Neutrophil (primary cell): ENCODE data around the gene PRSS37.

Source experiments
- H3K27ac ChIP-seq: fragments of 200-600 bp; sonication (generic); 2 replicates; pipeline ENCODE4 v1.5.1; 2016; ENCODE audit warnings: mild to moderate bottlenecking, moderate library complexity
- H3K27me3 ChIP-seq: fragments of 200-600 bp; sonication (generic); 2 replicates; pipeline ENCODE4 v1.6.0; 2016; ENCODE audit warnings: mild to moderate bottlenecking
- H3K36me3 ChIP-seq: fragments of 200-600 bp; sonication (generic); 2 replicates; pipeline ENCODE4 v1.5.1; 2017
- H3K4me1 ChIP-seq, 2 experiments: fragments of 200-600 bp in 1 of 2; sonication (generic) in 1 of 2; 1 replicate in 1 of 2; 2 replicates in 1 of 2; pipeline versions ENCODE4 v1.5.1 to v1.6.1; 2013 to 2016; ENCODE audit warnings: low read depth in 1 of 2, low read length in 1 of 2, mild to moderate bottlenecking in 1 of 2, moderate library complexity in 1 of 2; ENCODE audit not compliant: control insufficient read depth in 1 of 2, insufficient read depth in 1 of 2
- H3K4me3 ChIP-seq, 2 experiments: fragments of 200-600 bp in 1 of 2; sonication (generic) in 1 of 2; 1 replicate in 1 of 2; 2 replicates in 1 of 2; pipeline ENCODE4 v1.5.1; 2013 to 2016; ENCODE audit warnings: low read depth in 1 of 2, low read length in 1 of 2, mild to moderate bottlenecking in 1 of 2, moderate library complexity in 1 of 2
- H3K9me3 ChIP-seq: fragments of 200-600 bp; sonication (generic); 2 replicates; pipeline ENCODE4 v1.5.1; 2016
- TF ChIP-seq, protein P1 (sequence below): fragments of 200-600 bp; sonication (generic); IDR thresholded peaks from 2 replicates; pipeline ENCODE4 v1.5.1; 2016; ENCODE audit warnings: antibody characterized with exemption

The PRSS37 gene, protein sequence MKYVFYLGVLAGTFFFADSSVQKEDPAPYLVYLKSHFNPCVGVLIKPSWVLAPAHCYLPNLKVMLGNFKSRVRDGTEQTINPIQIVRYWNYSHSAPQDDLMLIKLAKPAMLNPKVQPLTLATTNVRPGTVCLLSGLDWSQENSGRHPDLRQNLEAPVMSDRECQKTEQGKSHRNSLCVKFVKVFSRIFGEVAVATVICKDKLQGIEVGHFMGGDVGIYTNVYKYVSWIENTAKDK

DNA sequence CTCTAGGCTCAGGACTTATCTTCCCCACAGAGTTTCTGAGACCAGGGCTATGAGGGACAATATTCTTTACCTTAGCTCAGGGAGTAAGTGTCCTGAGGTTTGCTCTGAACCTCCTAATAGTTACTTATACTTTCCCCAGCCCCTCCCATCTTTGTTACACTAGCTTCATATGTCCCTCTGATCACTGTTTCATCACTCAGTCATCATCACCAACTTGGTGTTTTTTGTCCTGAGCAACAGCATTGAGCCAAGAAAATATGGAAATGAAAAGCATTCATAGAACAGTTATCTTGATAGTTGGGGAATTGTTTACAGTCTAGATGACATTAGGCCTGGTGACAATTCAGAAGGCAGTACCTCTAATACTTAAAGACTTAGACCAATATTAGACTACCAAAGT lies at the start of gene PRSS37:
PRSS37 (minus strand) TSS at position 101 of the 400 bp plus-strand sequence. CDS start 436 bp downstream, outside the sequence.
- TF ChIP-seq, protein P1, sequence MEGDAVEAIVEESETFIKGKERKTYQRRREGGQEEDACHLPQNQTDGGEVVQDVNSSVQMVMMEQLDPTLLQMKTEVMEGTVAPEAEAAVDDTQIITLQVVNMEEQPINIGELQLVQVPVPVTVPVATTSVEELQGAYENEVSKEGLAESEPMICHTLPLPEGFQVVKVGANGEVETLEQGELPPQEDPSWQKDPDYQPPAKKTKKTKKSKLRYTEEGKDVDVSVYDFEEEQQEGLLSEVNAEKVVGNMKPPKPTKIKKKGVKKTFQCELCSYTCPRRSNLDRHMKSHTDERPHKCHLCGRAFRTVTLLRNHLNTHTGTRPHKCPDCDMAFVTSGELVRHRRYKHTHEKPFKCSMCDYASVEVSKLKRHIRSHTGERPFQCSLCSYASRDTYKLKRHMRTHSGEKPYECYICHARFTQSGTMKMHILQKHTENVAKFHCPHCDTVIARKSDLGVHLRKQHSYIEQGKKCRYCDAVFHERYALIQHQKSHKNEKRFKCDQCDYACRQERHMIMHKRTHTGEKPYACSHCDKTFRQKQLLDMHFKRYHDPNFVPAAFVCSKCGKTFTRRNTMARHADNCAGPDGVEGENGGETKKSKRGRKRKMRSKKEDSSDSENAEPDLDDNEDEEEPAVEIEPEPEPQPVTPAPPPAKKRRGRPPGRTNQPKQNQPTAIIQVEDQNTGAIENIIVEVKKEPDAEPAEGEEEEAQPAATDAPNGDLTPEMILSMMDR = no peak
- no peak within 1 kb of the TSS for H3K4me3 ChIP-seq
- H3K9me3 ChIP-seq = no peaks in the 10 kb centered on the region
- H3K36me3 ChIP-seq = no peaks in the 10 kb centered on the region
- no peaks in the 10 kb centered on the region for H3K4me1 ChIP-seq
- no peaks in the 10 kb centered on the region for H3K27me3 ChIP-seq
- H3K27ac ChIP-seq = no peak within 1 kb of the TSS

DNA sequence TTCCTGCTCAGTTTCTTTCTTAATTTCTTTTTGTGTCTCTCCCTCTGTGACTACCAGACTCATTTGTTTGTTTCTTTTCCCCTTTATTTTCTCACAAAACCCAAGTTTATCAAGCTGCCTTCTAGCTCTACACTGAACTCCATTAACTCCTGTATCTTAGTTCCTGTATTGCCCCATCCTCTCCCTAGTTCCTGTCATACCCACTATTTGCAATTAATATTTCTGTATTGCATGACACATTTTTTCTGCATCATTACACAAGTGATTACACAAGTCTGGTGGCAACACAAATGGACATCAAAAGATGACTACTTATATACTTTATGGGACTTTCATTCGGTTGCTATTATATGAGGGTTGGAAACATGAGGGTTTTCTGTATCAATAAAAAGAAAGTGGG lies 48.0 kb upstream of the PRSS37 start:
- Histone ChIP-seq H3K27ac (peak overlapping the region; percentile 71), H3K4me3 (peak overlapping the region in 1 of 2 experiments; percentile 0), H3K4me1 (peaks cover 36 to 37% of the 10 kb centered on the region in 2 experiments), H3K36me3 (no peaks in the 10 kb centered on the region), H3K9me3 (no peaks in the 10 kb centered on the region), H3K27me3 (no peaks in the 10 kb centered on the region)
- TF ChIP-seq, protein P1 = no peak

DNA sequence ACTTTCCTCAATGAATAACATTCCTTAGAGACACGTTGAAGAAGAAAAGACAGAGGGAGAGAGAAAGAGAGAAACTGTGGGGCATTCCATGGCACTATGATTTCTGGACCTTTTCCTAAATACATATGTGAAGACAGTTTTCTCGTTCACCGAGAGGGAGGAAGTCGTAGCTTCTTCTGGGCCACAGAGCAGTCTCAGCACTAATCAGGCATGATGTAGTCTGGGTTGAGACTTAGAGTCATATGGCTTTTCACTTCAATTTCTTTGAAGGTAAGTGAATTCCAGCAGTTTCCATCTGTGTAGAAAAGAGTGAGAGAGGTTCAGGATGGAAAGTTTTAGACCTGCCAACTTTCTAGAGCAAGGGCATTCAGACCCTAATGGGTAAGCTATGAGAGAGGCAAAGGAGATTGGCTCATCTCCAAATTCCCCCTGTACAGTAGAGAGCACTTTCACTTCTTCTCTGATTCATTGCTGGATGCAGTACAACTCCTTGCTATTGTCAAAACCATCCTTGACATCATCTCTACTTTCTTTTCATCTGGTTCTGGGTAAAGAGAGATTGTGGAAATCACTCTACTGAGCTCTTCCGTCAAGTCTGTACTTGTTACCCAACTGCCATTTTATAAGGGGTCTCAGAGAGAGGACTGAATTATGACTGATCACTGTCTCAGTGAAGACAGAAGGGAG lies 43.4 kb upstream of the PRSS37 start:
- H3K9me3 ChIP-seq = no peaks in the 10 kb centered on the region
- H3K36me3 ChIP-seq = no peaks in the 10 kb centered on the region
- H3K4me3 ChIP-seq = no peak overlapping the region
- no peak overlapping the region for H3K27ac ChIP-seq
- TF ChIP-seq, protein P1 = no peak
- H3K27me3 ChIP-seq = no peaks in the 10 kb centered on the region
- H3K4me1 ChIP-seq = peaks cover 11 to 13% of the 10 kb centered on the region in 2 experiments

DNA sequence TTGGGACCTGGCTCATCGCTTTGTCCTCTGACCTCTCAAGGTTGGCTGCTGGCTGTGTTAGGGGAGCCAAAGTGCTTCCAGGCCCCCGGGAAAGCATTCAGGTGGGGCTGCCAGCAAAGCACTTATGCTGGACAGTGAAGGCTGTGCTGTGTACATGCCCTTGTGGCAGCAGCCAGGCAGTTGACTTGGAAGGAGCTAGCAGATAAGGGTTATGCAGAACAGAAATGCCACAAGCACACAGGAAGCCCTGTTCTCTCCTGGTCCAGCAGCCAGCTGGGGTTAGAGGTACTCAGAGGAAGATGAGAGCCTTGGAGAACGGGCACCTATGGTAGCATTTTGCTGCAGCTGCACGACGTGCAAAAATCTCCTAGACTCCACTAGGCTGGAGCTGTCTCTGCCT lies 39.7 kb upstream of the PRSS37 start:
- Histone ChIP-seq H3K27ac (no peak overlapping the region), H3K4me3 (no peak overlapping the region), H3K27me3 (no peaks in the 10 kb centered on the region), H3K36me3 (no peaks in the 10 kb centered on the region), H3K4me1 (peaks cover 0 to 5% of the 10 kb centered on the region in 2 experiments), H3K9me3 (no peaks in the 10 kb centered on the region)
- TF ChIP-seq, protein P1 = no peak

DNA sequence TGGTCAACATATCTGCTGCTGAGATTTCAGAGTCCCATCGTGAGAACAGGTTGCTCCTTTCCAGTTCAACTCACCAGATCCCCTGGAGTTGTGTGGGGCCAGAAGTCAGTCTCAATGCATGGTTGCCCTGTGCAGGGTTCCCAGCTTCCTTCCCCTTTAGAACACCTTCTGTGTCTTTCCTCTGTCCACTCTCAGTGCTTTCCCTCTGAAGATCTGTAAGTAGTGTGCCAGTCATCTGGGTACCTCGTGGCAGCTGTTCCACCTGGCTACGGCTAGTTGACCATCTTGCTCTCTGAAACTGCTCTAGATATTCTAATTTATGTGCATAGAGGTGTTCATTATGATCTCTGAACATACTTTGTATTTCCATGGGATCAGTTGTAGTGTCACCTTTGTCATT lies 36.1 kb upstream of the PRSS37 start:
- H3K27me3 ChIP-seq = no peaks in the 10 kb centered on the region
- no peaks in the 10 kb centered on the region for H3K36me3 ChIP-seq
- H3K9me3 ChIP-seq = no peaks in the 10 kb centered on the region
- TF ChIP-seq, protein P1 = no peak
- H3K4me3 ChIP-seq = no peak overlapping the region
- peaks cover 10 to 19% of the 10 kb centered on the region in 2 experiments for H3K4me1 ChIP-seq
- H3K27ac ChIP-seq = no peak overlapping the region
